K562 (cell line): ENCODE data around the gene CLCN2. TPM values are rescaled to one million over a fixed set of nuclear protein-coding genes. Genes with fewer than 3 reads are reported as not detected.

ENCODE experiments used
- CEBPB ChIP-seq: fragments of 450-650 bp; IDR thresholded peaks from 2 replicates; pipeline ENCODE4 v1.6.1; 2016; ENCODE audit warnings: missing genetic modification characterization, missing compliant biosample characterization
- KAT8 ChIP-seq: fragments of 450-650 bp; IDR thresholded peaks from 2 replicates; pipeline ENCODE4 v1.6.1; 2016; ENCODE audit warnings: low read depth, mild to moderate bottlenecking
- RAD21 ChIP-seq, 2 experiments: fragments of 250-450 bp in 1 of 2; fragments of 450-650 bp in 1 of 2; sonication (Bioruptor Pico) in 1 of 2; formaldehyde crosslinking in 1 of 2; IDR thresholded peaks in 1 of 2; conservative IDR thresholded peaks in 1 of 2; 2 replicates each; pipeline versions ENCODE4 v1.4.0 to v1.8.0; 2020 to 2022; ENCODE audit warnings: mild to moderate bottlenecking in 2 of 2, moderate library complexity in 1 of 2
- RBM25 ChIP-seq: fragments of 200-400 bp; formaldehyde crosslinking; IDR thresholded peaks from 2 replicates; pipeline ENCODE4 v1.6.1; 2018; ENCODE audit warnings: low read length, low read depth, moderate library complexity; ENCODE audit not compliant: severe bottlenecking
- SMAD1 ChIP-seq: fragments of 150-350 bp; IDR thresholded peaks from 2 replicates; pipeline ENCODE4 v1.6.1; 2014; ENCODE audit warnings: low read length, low read depth; ENCODE audit not compliant: partially characterized antibody
- SMAD2 ChIP-seq: fragments of 150-350 bp; IDR thresholded peaks from 2 replicates; pipeline ENCODE4 v1.6.1; 2014; ENCODE audit warnings: low read depth, mild to moderate bottlenecking, low read length
- TSC22D4 ChIP-seq: fragments of 450-650 bp; IDR thresholded peaks from 2 replicates; pipeline ENCODE4 v1.6.1; 2016; ENCODE audit warnings: missing genetic modification characterization, missing biosample characterization, control low read depth
- polyA plus RNA-seq, 8 experiments: library from polyadenylated mRNA; depleted of rRNA in 4 of 8; stranded (reverse) in 5 of 8; unstranded in 3 of 8; fragments of >200 nt; fragmentation: Nextera tagmentation in 2 of 8; fragmentation: Illumina TruSeq in 1 of 8; extraction: Ambion mirVana in 2 of 8; extraction: Trizol in 1 of 8; gene quantifications; 2 replicates each; pipeline versions ENCODE4 v1.2.1 to v1.2.3, GENCODE V29; 2011 to 2014; ENCODE audit warnings: inconsistent platforms in 1 of 8, missing spikeins in 1 of 8
- total RNA-seq, 7 experiments: library from RNA; depleted of rRNA in 6 of 7; stranded (reverse); fragments of >200 nt in 6 of 7; fragmentation: Illumina TruSeq in 2 of 7; extraction: Trizol in 2 of 7; gene quantifications; 2 replicates each; pipeline versions ENCODE4 v1.2.1 to v1.2.3, GENCODE V29; 2011 to 2021; ENCODE audit warnings: low replicate concordance in 1 of 7
- TF ChIP-seq, protein P1 (sequence below): fragments of 450-650 bp; IDR thresholded peaks from 2 replicates; pipeline ENCODE4 v1.6.1; 2016; ENCODE audit warnings: low read depth

Gene CLCN2
- total and polyA plus RNA-seq, 9 of the 15 experiments (the other 6 are each of a cell fraction or from before 2014, with no cell fraction given) = 0.10 to 14.0 (median 6.9) TPM

DNA sequence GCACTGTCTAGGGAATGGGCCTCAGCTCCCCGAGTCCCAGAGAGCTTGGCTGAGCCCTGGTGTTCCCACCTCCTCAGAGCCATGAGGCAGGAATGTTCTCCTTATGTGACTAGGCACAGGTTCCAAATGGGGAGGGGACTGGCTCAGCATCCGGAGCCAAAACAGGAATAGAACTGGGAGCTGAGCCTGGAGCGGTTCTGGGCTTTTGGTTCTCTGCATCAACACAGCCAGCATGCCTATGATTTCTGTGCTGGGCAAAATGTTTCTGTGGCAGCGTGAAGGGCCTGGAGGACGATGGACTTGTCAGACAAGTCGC lies 24.0 kb downstream of the CLCN2 start, which contains the start of gene FAM131A (continued):
- TF ChIP-seq, protein P1, sequence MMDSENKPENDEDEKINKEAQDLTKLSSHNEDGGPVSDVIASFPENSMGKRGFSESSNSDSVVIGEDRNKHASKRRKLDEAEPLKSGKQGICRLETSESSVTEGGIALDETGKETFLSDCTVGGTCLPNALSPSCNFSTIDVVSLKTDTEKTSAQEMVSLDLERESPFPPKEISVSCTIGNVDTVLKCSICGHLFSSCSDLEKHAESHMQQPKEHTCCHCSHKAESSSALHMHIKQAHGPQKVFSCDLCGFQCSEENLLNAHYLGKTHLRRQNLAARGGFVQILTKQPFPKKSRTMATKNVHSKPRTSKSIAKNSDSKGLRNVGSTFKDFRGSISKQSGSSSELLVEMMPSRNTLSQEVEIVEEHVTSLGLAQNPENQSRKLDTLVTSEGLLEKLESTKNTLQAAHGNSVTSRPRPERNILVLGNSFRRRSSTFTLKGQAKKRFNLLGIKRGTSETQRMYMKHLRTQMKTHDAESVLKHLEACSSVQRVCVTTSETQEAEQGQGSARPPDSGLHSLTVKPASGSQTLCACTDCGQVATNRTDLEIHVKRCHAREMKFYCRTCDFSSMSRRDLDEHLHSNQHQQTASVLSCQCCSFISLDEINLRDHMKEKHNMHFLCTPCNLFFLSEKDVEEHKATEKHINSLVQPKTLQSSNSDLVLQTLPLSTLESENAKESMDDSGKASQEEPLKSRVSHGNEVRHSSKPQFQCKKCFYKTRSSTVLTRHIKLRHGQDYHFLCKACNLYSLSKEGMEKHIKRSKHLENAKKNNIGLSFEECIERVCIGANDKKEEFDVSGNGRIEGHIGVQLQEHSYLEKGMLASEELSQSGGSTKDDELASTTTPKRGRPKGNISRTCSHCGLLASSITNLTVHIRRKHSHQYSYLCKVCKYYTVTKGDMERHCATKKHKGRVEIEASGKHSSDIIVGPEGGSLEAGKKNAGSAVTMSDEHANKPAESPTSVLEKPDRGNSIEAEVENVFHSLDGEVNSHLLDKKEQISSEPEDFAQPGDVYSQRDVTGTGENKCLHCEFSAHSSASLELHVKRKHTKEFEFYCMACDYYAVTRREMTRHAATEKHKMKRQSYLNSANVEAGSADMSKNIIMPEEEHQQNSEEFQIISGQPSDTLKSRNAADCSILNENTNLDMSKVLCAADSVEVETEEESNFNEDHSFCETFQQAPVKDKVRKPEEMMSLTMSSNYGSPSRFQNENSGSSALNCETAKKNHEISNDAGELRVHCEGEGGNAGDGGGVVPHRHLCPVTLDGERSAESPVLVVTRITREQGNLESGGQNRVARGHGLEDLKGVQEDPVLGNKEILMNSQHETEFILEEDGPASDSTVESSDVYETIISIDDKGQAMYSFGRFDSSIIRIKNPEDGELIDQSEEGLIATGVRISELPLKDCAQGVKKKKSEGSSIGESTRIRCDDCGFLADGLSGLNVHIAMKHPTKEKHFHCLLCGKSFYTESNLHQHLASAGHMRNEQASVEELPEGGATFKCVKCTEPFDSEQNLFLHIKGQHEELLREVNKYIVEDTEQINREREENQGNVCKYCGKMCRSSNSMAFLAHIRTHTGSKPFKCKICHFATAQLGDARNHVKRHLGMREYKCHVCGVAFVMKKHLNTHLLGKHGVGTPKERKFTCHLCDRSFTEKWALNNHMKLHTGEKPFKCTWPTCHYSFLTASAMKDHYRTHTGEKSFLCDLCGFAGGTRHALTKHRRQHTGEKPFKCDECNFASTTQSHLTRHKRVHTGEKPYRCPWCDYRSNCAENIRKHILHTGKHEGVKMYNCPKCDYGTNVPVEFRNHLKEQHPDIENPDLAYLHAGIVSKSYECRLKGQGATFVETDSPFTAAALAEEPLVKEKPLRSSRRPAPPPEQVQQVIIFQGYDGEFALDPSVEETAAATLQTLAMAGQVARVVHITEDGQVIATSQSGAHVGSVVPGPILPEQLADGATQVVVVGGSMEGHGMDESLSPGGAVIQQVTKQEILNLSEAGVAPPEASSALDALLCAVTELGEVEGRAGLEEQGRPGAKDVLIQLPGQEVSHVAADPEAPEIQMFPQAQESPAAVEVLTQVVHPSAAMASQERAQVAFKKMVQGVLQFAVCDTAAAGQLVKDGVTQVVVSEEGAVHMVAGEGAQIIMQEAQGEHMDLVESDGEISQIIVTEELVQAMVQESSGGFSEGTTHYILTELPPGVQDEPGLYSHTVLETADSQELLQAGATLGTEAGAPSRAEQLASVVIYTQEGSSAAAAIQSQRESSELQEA = no peak
- TF ChIP-seq CEBPB (no peak), RBM25 (no peak), RAD21 (CRISPR knock-in tag; conservative IDR thresholded peaks at IDR 0.05 in 1 of 2, IDR thresholded peaks at IDR 0.05 in 1 of 2) (no peak), KAT8 (no peak), TSC22D4 (tag) (no peak), SMAD2 (no peak), SMAD1 (no peak)
- TF ChIP-seq, all 486 proteins: peak for 0
